Liver (tissue), 9 donors: Measurements from ENCODE around the gene NFYB. TPM values are rescaled to one million over a fixed set of nuclear protein-coding genes. Genes with fewer than 3 reads are reported as not detected.

Source experiments
- DNase-seq: peaks from one replicate; pipeline ENCODE4 v3.0.0-alpha.2; 2017; ENCODE audit warnings: low spot score
- H3K27ac ChIP-seq, 2 donors: one replicate each; pipeline ENCODE4 v1.7.0; 2013; ENCODE audit warnings: inconsistent platforms in 2 of 2, low read length in 2 of 2, control low read depth in 1 of 2, low read depth in 1 of 2, mild to moderate bottlenecking in 1 of 2
- H3K27me3 ChIP-seq, 4 donors: one replicate each; pipeline versions ENCODE4 v1.6.1 to v1.7.0; 2013; ENCODE audit warnings: low read length in 3 of 4, inconsistent platforms in 1 of 4, mild to moderate bottlenecking in 1 of 4, moderate library complexity in 1 of 4; ENCODE audit not compliant: control insufficient read depth in 4 of 4, insufficient read depth in 4 of 4
- H3K36me3 ChIP-seq, 4 donors: one replicate each; pipeline versions ENCODE4 v1.6.1 to v1.7.0; 2013; ENCODE audit warnings: low read length in 3 of 4, mild to moderate bottlenecking in 3 of 4, low read depth in 1 of 4, moderate library complexity in 1 of 4; ENCODE audit not compliant: control insufficient read depth in 4 of 4, insufficient read depth in 3 of 4
- H3K4me1 ChIP-seq, 4 donors: one replicate each; pipeline versions ENCODE4 v1.6.1 to v1.7.0; 2013; ENCODE audit warnings: low read length in 3 of 4, mild to moderate bottlenecking in 3 of 4, moderate library complexity in 1 of 4; ENCODE audit not compliant: control insufficient read depth in 4 of 4, insufficient read depth in 4 of 4
- H3K4me3 ChIP-seq, 3 donors: one replicate each; pipeline versions ENCODE4 v1.6.1 to v1.7.0; 2013; ENCODE audit warnings: low read length in 3 of 3, control low read depth in 1 of 3, low read depth in 1 of 3, mild to moderate bottlenecking in 1 of 3
- H3K9ac ChIP-seq, 2 donors: one replicate each; pipeline ENCODE4 v1.7.0; 2013; ENCODE audit warnings: low read length in 2 of 2, mild to moderate bottlenecking in 2 of 2, moderate library complexity in 2 of 2, control low read depth in 1 of 2, low read depth in 1 of 2
- H3K9me3 ChIP-seq, 4 donors: one replicate each; pipeline versions ENCODE4 v1.6.1 to v1.7.0; 2013; ENCODE audit warnings: low read length in 3 of 4; ENCODE audit not compliant: control insufficient read depth in 4 of 4
- ATF3 ChIP-seq: IDR thresholded peaks from 2 replicates; pipeline ENCODE4 v1.6.1; 2016; ENCODE audit warnings: antibody characterized with exemption
- CTCF ChIP-seq: fragments of 150-350 bp; IDR thresholded peaks from 2 replicates; pipeline ENCODE4 v1.5.1; 2017; ENCODE audit warnings: improper control_type of control experiment, low read depth, low read length; ENCODE audit not compliant: missing input control
- EGR1 ChIP-seq, 2 donors: IDR thresholded peaks; 2 replicates each; pipeline ENCODE4 v1.6.1; 2016 to 2018; ENCODE audit warnings: antibody characterized with exemption in 2 of 2, low read depth in 2 of 2
- FOXA1 ChIP-seq: IDR thresholded peaks from 2 replicates; pipeline ENCODE4 v1.6.1; 2016; ENCODE audit warnings: antibody characterized with exemption
- GABPA ChIP-seq, 2 donors: IDR thresholded peaks in 1 of 2; conservative IDR thresholded peaks in 1 of 2; 2 replicates each; pipeline ENCODE4 v1.6.1; 2016; ENCODE audit warnings: antibody characterized with exemption in 2 of 2, mild to moderate bottlenecking in 1 of 2, moderate library complexity in 1 of 2
- HNF4A ChIP-seq, 2 donors: conservative IDR thresholded peaks; 2 replicates each; pipeline ENCODE4 v1.6.1; 2016; ENCODE audit warnings: antibody characterized with exemption in 2 of 2, mild to moderate bottlenecking in 2 of 2
- HNF4G ChIP-seq: IDR thresholded peaks from 2 replicates; pipeline ENCODE4 v1.6.1; 2016; ENCODE audit warnings: antibody characterized with exemption
- JUND ChIP-seq, 2 donors: IDR thresholded peaks; 2 replicates each; pipeline ENCODE4 v1.6.1; 2016; ENCODE audit warnings: antibody characterized with exemption in 2 of 2
- NR2F2 ChIP-seq: IDR thresholded peaks from 2 replicates; pipeline ENCODE4 v1.6.1; 2016; ENCODE audit warnings: antibody characterized with exemption
- RAD21 ChIP-seq, 2 donors: IDR thresholded peaks; 2 replicates each; pipeline ENCODE4 v1.6.1; 2016; ENCODE audit warnings: antibody characterized with exemption in 2 of 2, mild to moderate bottlenecking in 2 of 2
- REST ChIP-seq: IDR thresholded peaks from 2 replicates; pipeline ENCODE4 v1.6.1; 2016; ENCODE audit warnings: antibody characterized with exemption, mild to moderate bottlenecking
- RXRA ChIP-seq, 2 donors: IDR thresholded peaks; 2 replicates each; pipeline ENCODE4 v1.6.1; 2017 to 2018; ENCODE audit warnings: antibody characterized with exemption in 2 of 2, mild to moderate bottlenecking in 1 of 2
- SP1 ChIP-seq: IDR thresholded peaks from 2 replicates; pipeline ENCODE4 v1.6.1; 2018; ENCODE audit warnings: antibody characterized with exemption, mild to moderate bottlenecking
- TAF1 ChIP-seq: conservative IDR thresholded peaks from 2 replicates; pipeline ENCODE4 v1.6.1; 2016; ENCODE audit warnings: antibody characterized with exemption, mild to moderate bottlenecking
- YY1 ChIP-seq: IDR thresholded peaks from 2 replicates; pipeline ENCODE4 v1.6.1; 2016; ENCODE audit warnings: antibody characterized with exemption, mild to moderate bottlenecking
- ZBTB33 ChIP-seq: IDR thresholded peaks from 2 replicates; pipeline ENCODE4 v1.6.1; 2016; ENCODE audit warnings: antibody characterized with exemption
- WGBS: extraction: QIAGEN DNeasy Blood & Tissue Kit; methylation state at CpG from one replicate; pipeline ENCODE4 v1.1.7; 2013; 5-methylcytosine and 5-hydroxymethylcytosine counted together
- polyA plus RNA-seq, 2 donors: library from polyadenylated mRNA; stranded (reverse) in 1 of 2; unstranded in 1 of 2; fragments of 200-250 nt in 1 of 2; fragments of >200 nt in 1 of 2; fragmentation: Nextera tagmentation in 1 of 2; extraction: Ambion mirVana in 1 of 2; gene quantifications; one replicate each; pipeline versions ENCODE4 v1.2.1 to v1.2.3, GENCODE V29; 2013 to 2015
- total RNA-seq, 2 donors: library from RNA; depleted of rRNA; stranded (reverse); fragments of >200 nt; gene quantifications; one replicate each; pipeline ENCODE4 v1.2.3, GENCODE V29; 2014
- donor health status: healthy.
- donor health status: healthy.
- donor health status: healthy.
- donor health status: healthy.
- donor health status: healthy.

NFYB gene
- total and polyA plus RNA-seq, 4 donors: 7.6 to 14.6 (median 11.5) TPM

- no peak for DNase-seq
- peaks cover 8 to 52% (median 42%) of the 10 kb centered on the region in 4 donors for H3K36me3 ChIP-seq
- 97% methylated on average over 4 of the region's 4 CpGs for WGBS
- no peak overlapping the region for H3K9ac ChIP-seq
- TF ChIP-seq EGR1 (IDR thresholded peaks at IDR 0.05; ENCODE audit: low read depth in 2 of 2): no peak
- TF ChIP-seq JUND (IDR thresholded peaks at IDR 0.05): no peak
- no peak for TF ChIP-seq ZBTB33
- TF ChIP-seq HNF4A (conservative IDR thresholded peaks at IDR 0.05): no peak
- no peak for TF ChIP-seq ATF3
- TF ChIP-seq RAD21 (IDR thresholded peaks at IDR 0.05): no peak
- no peak for TF ChIP-seq FOXA1
- no peak for TF ChIP-seq YY1
- TF ChIP-seq NR2F2: no peak
- no peak for TF ChIP-seq GABPA (IDR thresholded peaks at IDR 0.05 in 1 of 2, conservative IDR thresholded peaks at IDR 0.05 in 1 of 2)
- no peak for TF ChIP-seq RXRA (IDR thresholded peaks at IDR 0.05)
- TF ChIP-seq TAF1: no peak
- H3K9me3 ChIP-seq: no peaks in the 10 kb centered on the region
- no peaks in the 10 kb centered on the region for H3K4me1 ChIP-seq
- no peak overlapping the region for H3K27ac ChIP-seq
- H3K4me3 ChIP-seq: no peak overlapping the region
- no peaks in the 10 kb centered on the region for H3K27me3 ChIP-seq
These were observed 46.9 kb downstream of the NFYB start for GRCh38 chr12:104091136-104091535.

- Histone ChIP-seq H3K9ac (no peak overlapping the region), H3K4me3 (no peak overlapping the region), H3K4me1 (no peaks in the 10 kb centered on the region), H3K36me3 (peaks cover 8 to 51% (median 43%) of the 10 kb centered on the region in 4 donors), H3K27me3 (no peaks in the 10 kb centered on the region), H3K9me3 (no peaks in the 10 kb centered on the region), H3K27ac (no peak overlapping the region)
- WGBS: 99% methylated on average over 1 of the region's 1 CpG
- TF ChIP-seq RAD21 (IDR thresholded peaks at IDR 0.05): no peak
- TF ChIP-seq TAF1: no peak
- no peak for TF ChIP-seq FOXA1
- TF ChIP-seq HNF4A (conservative IDR thresholded peaks at IDR 0.05): no peak
- no peak for TF ChIP-seq YY1
- no peak for TF ChIP-seq ATF3
- no peak for TF ChIP-seq GABPA (IDR thresholded peaks at IDR 0.05 in 1 of 2, conservative IDR thresholded peaks at IDR 0.05 in 1 of 2)
- no peak for TF ChIP-seq CTCF
- TF ChIP-seq NR2F2: no peak
- no peak for TF ChIP-seq EGR1 (IDR thresholded peaks at IDR 0.05; ENCODE audit: low read depth in 2 of 2)
- no peak for TF ChIP-seq REST
- TF ChIP-seq HNF4G: no peak
- TF ChIP-seq JUND (IDR thresholded peaks at IDR 0.05): no peak
- TF ChIP-seq SP1: no peak
- no peak for DNase-seq
These were observed 47.3 kb downstream of the NFYB start for GRCh38 chr12:104090685-104091084.
